GM12878 (cell line): ENCODE measurements around the gene ADAP1. TPM values are rescaled to one million over a fixed set of nuclear protein-coding genes. Genes with fewer than 3 reads are reported as not detected.

Experiments used
- ATAC-seq: fragments of 200-7000 bp; cut with Tn5 transposase; 3 replicates; pipeline ENCODE4 v1.9.1; 2020; ENCODE audit warnings: mild to moderate bottlenecking, moderate library complexity
- BruUV-seq: library from RNA; stranded (reverse); fragments of 400-500 nt; replicated peaks from 2 replicates; lab custom pipeline; 2021; lab: Mats Ljungman, UMichigan
- CTCF ChIA-PET: fragments of 300-600 bp; sonication (Branson Sonifier 250); formaldehyde crosslinking; extraction: SDS; loops from one replicate; lab custom pipeline; 2021; ENCODE audit warnings: inconsistent platforms; lab: Yijun Ruan, JAX
- POLR2A ChIA-PET: fragments of 350-600 bp; formaldehyde crosslinking; extraction: SDS; loops from one replicate; lab custom pipeline; 2021; ENCODE audit warnings: inconsistent platforms; lab: Charles Lee
- RAD21 ChIA-PET: fragments of 300-600 bp; sonication (Branson Sonifier 250); formaldehyde crosslinking; loops from one replicate; lab custom pipeline; 2023; ENCODE audit warnings: antibody characterized with exemption; ENCODE audit not compliant: unreplicated experiment; lab: Charles Lee
- SMC1A ChIA-PET: fragments of 300-600 bp; sonication (Branson Sonifier 250); formaldehyde crosslinking; loops from one replicate; lab custom pipeline; 2023; ENCODE audit not compliant: unreplicated experiment, uncharacterized antibody; lab: Charles Lee
- DNase-seq: peaks from one replicate; pipeline ENCODE4 v3.0.0-alpha.2; 2011; ENCODE audit warnings: low read depth, low spot score
- FAIRE-seq: peaks from 3 replicates; lab custom pipeline; 2011; peaks lifted over from hg19 to GRCh38; lab: Jason Lieb, UNC
- H2AFZ ChIP-seq: 2 replicates; pipeline ENCODE4 v1.6.0; 2011; ENCODE audit warnings: low read depth, low read length, control low read depth; ENCODE audit not compliant: control insufficient read depth
- H3K27ac ChIP-seq: 2 replicates; pipeline ENCODE4 v1.5.1; 2011; ENCODE audit warnings: control low read depth; ENCODE audit not compliant: control insufficient read depth, insufficient read depth
- H3K27me3 ChIP-seq, 2 experiments: replicated peaks in 1 of 2; 2 replicates each; pipeline versions ENCODE4 v1.6.0 to v1.6.1; 2011; ENCODE audit warnings: low read length in 1 of 2; ENCODE audit not compliant: control insufficient read depth in 2 of 2, insufficient read depth in 2 of 2
- H3K36me3 ChIP-seq, 2 experiments: 2 replicates each; pipeline ENCODE4 v1.5.1; 2011; ENCODE audit warnings: low read length in 1 of 2; ENCODE audit not compliant: control insufficient read depth in 2 of 2, insufficient read depth in 2 of 2
- H3K4me1 ChIP-seq: 2 replicates; pipeline ENCODE4 v1.6.1; 2011; ENCODE audit warnings: mild to moderate bottlenecking, low read length, moderate library complexity, mixed read lengths; ENCODE audit not compliant: control insufficient read depth, insufficient read depth
- H3K4me2 ChIP-seq: 2 replicates; pipeline ENCODE4 v1.6.0; 2011; ENCODE audit warnings: control low read depth; ENCODE audit not compliant: control insufficient read depth, insufficient read depth
- H3K4me3 ChIP-seq: fragments of 200-600 bp; sonication (generic); 2 replicates; pipeline ENCODE4 v1.5.1; 2016
- H3K79me2 ChIP-seq: 2 replicates; pipeline ENCODE4 v1.6.0; 2011; ENCODE audit warnings: low read length; ENCODE audit not compliant: control insufficient read depth, insufficient read depth
- H3K9ac ChIP-seq: 2 replicates; pipeline ENCODE4 v1.8.0; 2011; ENCODE audit warnings: low read length, control low read depth, mixed read lengths; ENCODE audit not compliant: control insufficient read depth, insufficient read depth
- H3K9me3 ChIP-seq: replicated peaks from 3 replicates; pipeline ENCODE4 v1.5.1; 2011; ENCODE audit warnings: mild to moderate bottlenecking, low read length; ENCODE audit not compliant: control insufficient read depth, insufficient read depth
- H4K20me1 ChIP-seq: 2 replicates; pipeline ENCODE4 v1.6.0; 2011; ENCODE audit not compliant: control insufficient read depth, insufficient read depth
- BMI1 ChIP-seq: fragments of 450-650 bp; IDR thresholded peaks from 2 replicates; pipeline ENCODE4 v1.6.1; 2016; ENCODE audit warnings: mild to moderate bottlenecking, moderate library complexity, borderline replicate concordance
- EGR1 ChIP-seq, 2 experiments: IDR thresholded peaks; 1 replicate in 1 of 2; 2 replicates in 1 of 2; pipeline ENCODE4 v1.6.1; 2011 to 2012; ENCODE audit warnings: low read depth in 2 of 2, low read length in 2 of 2, borderline replicate concordance in 1 of 2, mild to moderate bottlenecking in 1 of 2, moderate library complexity in 1 of 2
- KDM1A ChIP-seq: fragments of 200-600 bp; sonication (generic); IDR thresholded peaks from 2 replicates; pipeline ENCODE4 v1.6.1; 2016; ENCODE audit warnings: borderline replicate concordance
- PML ChIP-seq: IDR thresholded peaks from 2 replicates; pipeline ENCODE4 v1.6.1; 2012; ENCODE audit warnings: low read length, inconsistent platforms
- POLR2A ChIP-seq: IDR thresholded peaks from 2 replicates; pipeline ENCODE4 v1.6.1; 2011; ENCODE audit warnings: low read depth, mild to moderate bottlenecking, low read length
- POLR2AphosphoS5 ChIP-seq: IDR thresholded peaks from 2 replicates; pipeline ENCODE4 v1.6.1; 2011; ENCODE audit warnings: mild to moderate bottlenecking, low read length, inconsistent platforms
- RB1 ChIP-seq: fragments of 450-650 bp; formaldehyde crosslinking; IDR thresholded peaks from 2 replicates; pipeline ENCODE4 v1.6.1; 2017; ENCODE audit warnings: mild to moderate bottlenecking, borderline replicate concordance
- RUNX3 ChIP-seq: IDR thresholded peaks from 2 replicates; pipeline ENCODE4 v1.6.1; 2012; ENCODE audit warnings: low read length, inconsistent platforms
- SIN3A ChIP-seq: IDR thresholded peaks from 2 replicates; pipeline ENCODE4 v1.6.1; 2012; ENCODE audit warnings: low read depth, low read length, improper control_type of control experiment
- SREBF2 ChIP-seq: IDR thresholded peaks from 2 replicates; pipeline ENCODE4 v1.6.1; 2012; ENCODE audit warnings: mild to moderate bottlenecking, low read length
- TAF1 ChIP-seq: IDR thresholded peaks from 2 replicates; pipeline ENCODE4 v1.6.1; 2011; ENCODE audit warnings: mild to moderate bottlenecking, low read depth, low read length, borderline replicate concordance
- TARDBP ChIP-seq: IDR thresholded peaks from 2 replicates; pipeline ENCODE4 v1.6.1; 2016; ENCODE audit warnings: borderline replicate concordance
- ZNF217 ChIP-seq: fragments of 450-650 bp; IDR thresholded peaks from 2 replicates; pipeline ENCODE4 v1.6.1; 2017; ENCODE audit warnings: antibody characterized with exemption, mild to moderate bottlenecking
- WGBS: methylation state at CpG from one replicate; pipeline ENCODE4 v1.1.6; 2016; ENCODE audit warnings: low lambda C conversion rate; ENCODE audit not compliant: insufficient replicate concordance, insufficient coverage; ENCODE audit errors: missing lambda C conversion rate; 5-methylcytosine and 5-hydroxymethylcytosine counted together
- in situ Hi-C: fragments of 300-500 bp; cut with MboI; formaldehyde crosslinking; loops from 9 replicates; pipeline ENCODE4 v1.14.3; 2018; ENCODE audit warnings: mixed read lengths
- intact Hi-C: fragments of 100-400 bp; cut with micrococcal nuclease; formaldehyde crosslinking; loops from one replicate; pipeline ENCODE4 v1.14.2; 2022; ENCODE audit not compliant: unreplicated experiment
- polyA plus RNA-seq, 11 experiments: library from polyadenylated mRNA; depleted of rRNA in 4 of 11; unstranded in 6 of 11; stranded (reverse) in 5 of 11; fragments of >200 nt; fragmentation: Nextera tagmentation in 4 of 11; fragmentation: Illumina TruSeq in 1 of 11; extraction: Ambion mirVana in 4 of 11; extraction: Trizol in 1 of 11; gene quantifications; 1 replicate in 1 of 11; 2 replicates in 10 of 11; pipeline versions ENCODE4 v1.2.1 to v1.2.3, GENCODE V29; 2011 to 2016; ENCODE audit warnings: inconsistent platforms in 2 of 11, missing spikeins in 2 of 11, low read depth in 1 of 11
- total RNA-seq, 4 experiments: library from RNA; depleted of rRNA in 3 of 4; stranded (reverse); fragments of >200 nt in 3 of 4; fragmentation: Illumina TruSeq in 1 of 4; extraction: Trizol in 1 of 4; gene quantifications; 2 replicates each; pipeline versions ENCODE4 v1.2.1 to v1.2.3, GENCODE V29; 2013 to 2021
- TF ChIP-seq, protein P1 (sequence below): fragments of 450-650 bp; IDR thresholded peaks from 2 replicates; pipeline ENCODE4 v1.6.1; 2016; ENCODE audit warnings: mild to moderate bottlenecking, moderate library complexity, borderline replicate concordance

The ADAP1 gene
- total and polyA plus RNA-seq, 10 of the 15 experiments (the other 5 are each of a cell fraction or from before 2014, with no cell fraction given), result 0.22 to 44.2 (median 22.0) TPM; not detected in 1

DNA sequence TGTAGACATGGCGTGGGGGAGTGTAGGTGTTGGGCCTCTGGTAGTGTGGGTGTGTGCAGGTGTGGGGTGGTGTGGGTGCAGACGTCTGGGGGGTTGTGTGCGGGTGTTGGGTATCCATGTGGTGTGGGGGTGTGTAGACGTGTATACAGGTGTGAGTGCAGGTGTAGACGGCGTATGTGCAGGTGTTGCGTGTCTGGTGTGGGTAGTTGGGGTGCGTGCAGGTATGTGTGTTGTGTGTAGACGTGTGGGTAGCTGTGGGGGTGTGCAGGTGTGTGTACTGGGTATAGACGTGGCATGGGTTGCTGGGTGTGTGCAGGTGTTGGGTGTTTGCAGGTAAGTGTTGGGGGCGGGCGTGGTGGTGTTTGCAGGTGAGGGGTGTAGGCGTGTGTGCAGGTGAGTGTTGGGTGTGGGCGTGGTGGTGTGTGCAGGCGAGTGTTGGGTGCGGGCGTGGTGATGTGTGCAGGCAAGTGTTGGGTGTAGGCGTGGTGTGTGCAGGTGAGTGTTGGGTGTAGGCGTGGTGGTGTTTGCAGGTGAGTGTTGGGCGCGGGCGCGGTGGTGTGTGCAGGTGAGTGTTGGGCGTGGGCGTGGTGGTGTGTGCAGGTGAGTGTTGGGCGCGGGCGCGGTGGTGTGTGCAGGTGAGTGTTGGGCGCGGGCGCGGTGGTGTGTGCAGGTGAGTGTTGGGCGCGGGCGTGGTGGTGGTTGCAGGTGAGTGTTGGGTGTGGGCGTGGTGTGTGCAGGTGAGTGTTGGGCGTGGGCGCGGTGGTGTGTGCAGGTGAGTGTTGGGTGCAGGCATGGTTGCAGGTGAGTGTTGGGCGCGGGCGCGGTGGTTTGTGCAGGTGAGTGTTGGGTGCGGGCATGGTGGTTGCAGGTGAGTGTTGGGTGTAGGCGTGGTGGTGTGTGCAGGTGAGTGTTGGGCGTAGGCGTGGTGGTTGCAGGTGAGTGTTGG, 61.6 kb downstream of the ADAP1 start:
- ChIA-PET SMC1A (no interaction called here), CTCF (no interaction called here), RAD21 (no interaction called here), POLR2A (no interaction called here)
- H4K20me1 ChIP-seq, result no peaks in the 10 kb centered on the region
- TSS peak; percentile 63 for BruUV-seq
- H3K36me3 ChIP-seq, result peaks cover 8 to 63% of the 10 kb centered on the region in 2 experiments; a peak in 3 of 4 replicates
- no peaks in the 10 kb centered on the region for H3K79me2 ChIP-seq
- DNase-seq, result no peak
- in situ Hi-C loops (no loop called here), intact Hi-C loops (no loop called here)
- no peak overlapping the region for H3K4me2 ChIP-seq
- FAIRE-seq, result no peak
- WGBS, result 95% methylated on average over 42 of the region's 48 CpGs
- no peaks in the 10 kb centered on the region for H3K4me1 ChIP-seq
- no peak overlapping the region for H3K9ac ChIP-seq
- no peak overlapping the region for H3K27ac ChIP-seq
- H3K4me3 ChIP-seq, result no peak overlapping the region
- no peak overlapping the region for H2AFZ ChIP-seq
- TF ChIP-seq POLR2AphosphoS5 (peak; percentile 43), POLR2A (peak; percentile 69), TARDBP (no peak)
- H3K27me3 ChIP-seq, result no peaks in the 10 kb centered on the region
- ATAC-seq, result no peak
- H3K9me3 ChIP-seq, result no peaks in the 10 kb centered on the region; the same call in 2 of the 3 replicates

DNA sequence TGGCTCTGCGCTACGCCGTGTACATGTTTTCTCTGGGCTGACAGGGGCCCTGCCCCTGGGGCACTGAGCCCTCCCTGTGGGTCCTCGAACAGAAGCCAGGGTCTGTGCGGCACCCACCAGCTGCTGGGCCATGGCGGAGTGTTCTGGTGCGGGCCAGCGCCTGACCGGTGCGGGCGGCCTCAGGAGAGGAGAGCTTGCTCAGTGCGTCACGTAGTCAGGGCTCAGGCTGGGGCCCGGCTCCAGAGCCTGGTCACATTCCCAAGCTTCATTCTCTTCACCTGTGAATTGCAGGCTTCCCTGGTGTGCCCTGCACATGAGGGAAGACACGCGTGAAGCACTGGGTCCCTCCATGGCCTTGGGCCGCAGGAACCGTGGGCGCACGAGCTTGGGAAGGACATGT, 62.7 kb downstream of the ADAP1 start:
- no peaks in the 10 kb centered on the region for H3K27me3 ChIP-seq
- no peaks in the 10 kb centered on the region; the same call in 2 of the 3 replicates for H3K9me3 ChIP-seq
- ChIA-PET CTCF (no interaction called here), SMC1A (no interaction called here), RAD21 (no interaction called here), POLR2A (no interaction called here)
- intact Hi-C loops, result no loop called here
- WGBS, result 99% methylated on average over 20 of the region's 20 CpGs
- no peaks in the 10 kb centered on the region for H3K4me1 ChIP-seq
- H3K9ac ChIP-seq, result no peak overlapping the region
- no TSS peak for BruUV-seq
- no peak overlapping the region for H3K27ac ChIP-seq
- H3K36me3 ChIP-seq, result peaks cover 8 to 67% of the 10 kb centered on the region in 2 experiments; a peak in 3 of 4 replicates
- ATAC-seq, result no peak
- FAIRE-seq, result no peak
- no peak overlapping the region for H3K4me2 ChIP-seq
- no peaks in the 10 kb centered on the region for H4K20me1 ChIP-seq
- no peak overlapping the region for H2AFZ ChIP-seq
- no peaks in the 10 kb centered on the region for H3K79me2 ChIP-seq
- in situ Hi-C loops, result no loop called here
- H3K4me3 ChIP-seq, result no peak overlapping the region
- no peak for DNase-seq
- TF ChIP-seq BMI1, result no peak
- no peak for TF ChIP-seq SREBF2
- no peak for TF ChIP-seq RUNX3
- TF ChIP-seq KDM1A, result no peak
- TF ChIP-seq, protein P1, sequence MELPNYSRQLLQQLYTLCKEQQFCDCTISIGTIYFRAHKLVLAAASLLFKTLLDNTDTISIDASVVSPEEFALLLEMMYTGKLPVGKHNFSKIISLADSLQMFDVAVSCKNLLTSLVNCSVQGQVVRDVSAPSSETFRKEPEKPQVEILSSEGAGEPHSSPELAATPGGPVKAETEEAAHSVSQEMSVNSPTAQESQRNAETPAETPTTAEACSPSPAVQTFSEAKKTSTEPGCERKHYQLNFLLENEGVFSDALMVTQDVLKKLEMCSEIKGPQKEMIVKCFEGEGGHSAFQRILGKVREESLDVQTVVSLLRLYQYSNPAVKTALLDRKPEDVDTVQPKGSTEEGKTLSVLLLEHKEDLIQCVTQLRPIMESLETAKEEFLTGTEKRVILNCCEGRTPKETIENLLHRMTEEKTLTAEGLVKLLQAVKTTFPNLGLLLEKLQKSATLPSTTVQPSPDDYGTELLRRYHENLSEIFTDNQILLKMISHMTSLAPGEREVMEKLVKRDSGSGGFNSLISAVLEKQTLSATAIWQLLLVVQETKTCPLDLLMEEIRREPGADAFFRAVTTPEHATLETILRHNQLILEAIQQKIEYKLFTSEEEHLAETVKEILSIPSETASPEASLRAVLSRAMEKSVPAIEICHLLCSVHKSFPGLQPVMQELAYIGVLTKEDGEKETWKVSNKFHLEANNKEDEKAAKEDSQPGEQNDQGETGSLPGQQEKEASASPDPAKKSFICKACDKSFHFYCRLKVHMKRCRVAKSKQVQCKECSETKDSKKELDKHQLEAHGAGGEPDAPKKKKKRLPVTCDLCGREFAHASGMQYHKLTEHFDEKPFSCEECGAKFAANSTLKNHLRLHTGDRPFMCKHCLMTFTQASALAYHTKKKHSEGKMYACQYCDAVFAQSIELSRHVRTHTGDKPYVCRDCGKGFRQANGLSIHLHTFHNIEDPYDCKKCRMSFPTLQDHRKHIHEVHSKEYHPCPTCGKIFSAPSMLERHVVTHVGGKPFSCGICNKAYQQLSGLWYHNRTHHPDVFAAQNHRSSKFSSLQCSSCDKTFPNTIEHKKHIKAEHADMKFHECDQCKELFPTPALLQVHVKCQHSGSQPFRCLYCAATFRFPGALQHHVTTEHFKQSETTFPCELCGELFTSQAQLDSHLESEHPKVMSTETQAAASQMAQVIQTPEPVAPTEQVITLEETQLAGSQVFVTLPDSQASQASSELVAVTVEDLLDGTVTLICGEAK, result no peak
- TF ChIP-seq RB1, result no peak
- no peak for TF ChIP-seq EGR1 (IDR thresholded peaks at IDR 0.05; ENCODE audit: borderline replicate concordance in 1 of 2, low read depth in 2 of 2, low read length in 2 of 2)
- TF ChIP-seq PML, result no peak
- no peak for TF ChIP-seq SIN3A
- no peak for TF ChIP-seq ZNF217
- TF ChIP-seq TAF1, result no peak
